HG02943 (cell line): ENCODE results near the gene MIER2.
"Not testable (repeated sequence)": the region's sequence is repeated elsewhere in the genome, so short reads cannot be mapped to it uniquely, and the experiment has no call there.

ENCODE experiments used
- ATAC-seq: cut with Tn5 transposase; IDR thresholded peaks from one replicate; pipeline ENCODE4 v1.9.1; 2021; ENCODE audit warnings: mild to moderate bottlenecking, low read depth, moderate library complexity; ENCODE audit not compliant: unreplicated experiment

Gene MIER2

GRCh38 chr19:344625-345319, at the start of gene MIER2:
MIER2 (minus strand) TSS chr19:344796; CDS start chr19:344782, 14 bp downstream.
- ATAC-seq = peak; percentile 58

GRCh38 chr19:393560-393959, 49.0 kb upstream of the MIER2 start:
- ATAC-seq = not testable (repeated sequence)

GRCh38 chr19:392375-392970, 47.9 kb upstream of the MIER2 start:
- no peak for ATAC-seq

- ATAC-seq = no peak
These were observed 47.3 kb upstream of the MIER2 start for GRCh38 chr19:391726-392374.

- ATAC-seq = no peak
These were observed 46.6 kb upstream of the MIER2 start for GRCh38 chr19:391207-391557.

GRCh38 chr19:390386-391206, 46.0 kb upstream of the MIER2 start:
- ATAC-seq = no peak

- no peak for ATAC-seq
These were observed 45.3 kb upstream of the MIER2 start for GRCh38 chr19:389935-390289.

GRCh38 chr19:389255-389934, 44.8 kb upstream of the MIER2 start:
- ATAC-seq = no peak

- ATAC-seq = no peak
These were observed 44.1 kb upstream of the MIER2 start for GRCh38 chr19:388691-389090.

- no peak for ATAC-seq
These were observed 43.2 kb upstream of the MIER2 start for GRCh38 chr19:387777-388176.

- not testable (repeated sequence) for ATAC-seq
These were observed 42.2 kb upstream of the MIER2 start for GRCh38 chr19:386632-387301.

- not testable (repeated sequence) for ATAC-seq
These were observed 41.6 kb upstream of the MIER2 start for GRCh38 chr19:386189-386588.

GRCh38 chr19:384799-385169, 40.2 kb upstream of the MIER2 start:
- ATAC-seq = no peak

- no peak for ATAC-seq
These were observed 39.6 kb upstream of the MIER2 start for GRCh38 chr19:383922-384798.

GRCh38 chr19:383040-383439, 38.4 kb upstream of the MIER2 start:
- ATAC-seq = no peak

GRCh38 chr19:382578-382977, 38.0 kb upstream of the MIER2 start:
- not testable (repeated sequence) for ATAC-seq

- not testable (repeated sequence) for ATAC-seq
These were observed 37.3 kb upstream of the MIER2 start for GRCh38 chr19:381901-382300.

- not testable (repeated sequence) for ATAC-seq
These were observed 36.1 kb upstream of the MIER2 start for GRCh38 chr19:380618-381219.

- ATAC-seq = no peak
These were observed 35.2 kb upstream of the MIER2 start for GRCh38 chr19:379796-380195.
